Uterus (tissue), 2 donors: ENCODE measurements around the gene MMS22L.

Source experiments
- CTCF ChIP-seq, 4 experiments: fragments of 200-600 bp in 2 of 4; fragments of 450-650 bp in 2 of 4; sonication (generic) in 2 of 4; IDR thresholded peaks; one replicate each; pipeline ENCODE4 v1.5.1; 2016 to 2019; ENCODE audit warnings: antibody characterized with exemption in 4 of 4, mild to moderate bottlenecking in 2 of 4, moderate library complexity in 1 of 4
- POLR2A ChIP-seq, 2 donors: fragments of 450-650 bp; IDR thresholded peaks; one replicate each; pipeline ENCODE4 v1.6.1; 2016; ENCODE audit warnings: antibody characterized with exemption in 2 of 2, mild to moderate bottlenecking in 1 of 2, moderate library complexity in 1 of 2

- TF ChIP-seq POLR2A (IDR thresholded peaks at IDR 0.05), result no peak
- TF ChIP-seq CTCF (IDR thresholded peaks at IDR 0.05), result no peak
Measured at GRCh38 chr6:97294451-97294850, 11.4 kb upstream of the MMS22L start.
